BJ (cell line): ENCODE data around the gene BEX2. TPM values are rescaled to one million over a fixed set of nuclear protein-coding genes. Genes with fewer than 3 reads are reported as not detected.
"Not testable (repeated sequence)": the region's sequence is repeated elsewhere in the genome, so short reads cannot be mapped to it uniquely, and the experiment has no call there.

Experiments
- CTCF ChIA-PET: fragments of 350-600 bp; formaldehyde crosslinking; extraction: SDS; loops from one replicate; lab custom pipeline; 2021; ENCODE audit warnings: antibody characterized with exemption, inconsistent platforms; lab: Yijun Ruan, JAX
- POLR2A ChIA-PET: fragments of 300-600 bp; sonication (Branson Sonifier 250); formaldehyde crosslinking; extraction: SDS; loops from one replicate; lab custom pipeline; 2021; ENCODE audit warnings: antibody characterized with exemption; lab: Charles Lee
- DNase-seq: peaks from one replicate; pipeline ENCODE4 v3.0.0-alpha.2; 2011; ENCODE audit warnings: low read depth
- H3K27me3 ChIP-seq: 2 replicates; pipeline ENCODE4 v1.6.0; 2011; ENCODE audit warnings: low read length; ENCODE audit not compliant: control insufficient read depth, insufficient read depth
- H3K36me3 ChIP-seq: 2 replicates; pipeline ENCODE4 v1.5.1; 2011; ENCODE audit warnings: low read length; ENCODE audit not compliant: control insufficient read depth, insufficient read depth
- H3K4me3 ChIP-seq: 2 replicates; pipeline ENCODE4 v1.5.1; 2011; ENCODE audit warnings: low read depth, mild to moderate bottlenecking, control low read depth, low read length
- CTCF ChIP-seq: IDR thresholded peaks from 2 replicates; pipeline ENCODE4 v1.5.1; 2011; ENCODE audit warnings: low read depth, mild to moderate bottlenecking, control low read depth, inconsistent platforms, low read length, moderate library complexity; ENCODE audit not compliant: insufficient read depth
- polyA minus RNA-seq: library from RNA; depleted of rRNA, polyadenylated mRNA; stranded (reverse); fragments of >200 nt; gene quantifications from 2 replicates; pipeline ENCODE4 v1.2.3, GENCODE V29; 2011; rRNA and poly(A)+ RNA removed
- polyA plus RNA-seq: library from polyadenylated mRNA; depleted of rRNA; stranded (reverse); fragments of >200 nt; gene quantifications from 2 replicates; pipeline ENCODE4 v1.2.3, GENCODE V29; 2011; rRNA removed

Gene BEX2
- polyA plus RNA-seq (1.2 and 1.8 TPM in 2 replicates), polyA minus RNA-seq (not detected in 2 replicates)

GRCh38 chrX:103310555-103311398, at the start of gene BEX2:
Gene BEX2 (minus strand): TSS chrX:103310990. CDS start chrX:103309976, 1,014 bp downstream.
- ChIA-PET CTCF (no interaction called here), POLR2A (no interaction called here)
- DNase-seq = no peak
- Histone ChIP-seq H3K27me3 (peaks cover 4% of the 10 kb centered on the region; the same call in 1 of the 2 replicates), H3K4me3 (peak within 1 kb of the TSS; percentile 34), H3K36me3 (no peaks in the 10 kb centered on the region)
- no peak for TF ChIP-seq CTCF

DNA sequence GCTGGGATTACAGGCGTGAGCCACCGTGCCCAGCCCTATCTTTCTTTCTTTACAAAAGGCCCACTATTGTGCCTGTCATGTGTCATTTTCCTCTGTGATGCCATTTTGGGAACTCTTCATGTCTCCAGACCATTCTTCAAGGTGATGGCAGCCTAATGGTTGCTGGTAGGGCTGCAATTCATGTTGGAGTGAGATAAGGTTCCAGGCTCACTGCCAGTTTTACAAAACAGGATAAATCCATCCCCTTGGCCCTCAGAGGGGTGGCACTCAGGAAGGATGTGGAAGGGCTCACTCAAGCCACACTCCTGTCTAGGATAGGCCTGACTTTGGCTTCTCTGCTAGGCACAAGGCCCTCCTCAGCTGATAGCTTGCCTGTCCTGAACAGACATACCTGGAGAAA, 49.3 kb upstream of the BEX2 start:
- ChIA-PET POLR2A (no interaction called here), CTCF (no interaction called here)
- TF ChIP-seq CTCF = no peak
- no peak for DNase-seq
- no peaks in the 10 kb centered on the region for H3K36me3 ChIP-seq
- no peaks in the 10 kb centered on the region for H3K27me3 ChIP-seq
- no peak overlapping the region for H3K4me3 ChIP-seq

GRCh38 chrX:103359605-103360004, 48.8 kb upstream of the BEX2 start:
- POLR2A ChIA-PET, H3K36me3 ChIP-seq, H3K4me3 ChIP-seq, H3K27me3 ChIP-seq, CTCF ChIA-PET, DNase-seq: not testable (repeated sequence)

- H3K36me3 ChIP-seq = no peaks in the 10 kb centered on the region
- ChIA-PET POLR2A (interaction anchor here (0.7 kb wide), 1 partner anchor 38 kb away, joined by 3 read pairs; no protein-coding TSS in a partner anchor), CTCF (no interaction called here)
- H3K27me3 ChIP-seq = no peaks in the 10 kb centered on the region
- peak overlapping the region; percentile 85 for H3K4me3 ChIP-seq
- no peak for DNase-seq
- no peak for TF ChIP-seq CTCF
Observed at GRCh38 chrX:103357871-103358270, 47.1 kb upstream of the BEX2 start.

- Histone ChIP-seq H3K36me3 (no peaks in the 10 kb centered on the region), H3K4me3 (peak overlapping the region; percentile 85), H3K27me3 (no peaks in the 10 kb centered on the region)
- POLR2A ChIA-PET = interaction anchor here (1.1 kb wide), 1 partner anchor 11 kb away, joined by 4 read pairs; no protein-coding TSS in a partner anchor
- TF ChIP-seq CTCF = no peak
- no peak for DNase-seq
- CTCF ChIA-PET = interaction anchor here (0.8 to 1.3 kb wide), 2 partner anchors 21 to 107 kb away, joined by 3 to 6 read pairs; no protein-coding TSS in a partner anchor
Observed at GRCh38 chrX:103356858-103357257, 46.1 kb upstream of the BEX2 start.
